GM18873 (cell line): ENCODE measurements around the gene CAVIN3.

Experiments used
- ATAC-seq: cut with Tn5 transposase; IDR thresholded peaks from one replicate; pipeline ENCODE4 v1.9.1; 2021; ENCODE audit warnings: mild to moderate bottlenecking, moderate library complexity, moderate number of reproducible peaks; ENCODE audit not compliant: unreplicated experiment, low FRiP score

Gene CAVIN3

GRCh38 chr11:6320411-6321155 is at the start of gene CAVIN3:
TSS of gene CAVIN3 (minus strand) at chr11:6320501. CDS start at chr11:6320476, 25 bp downstream.
- ATAC-seq = peak; percentile 79

GRCh38 chr11:6365659-6366058 is 45.4 kb upstream of the CAVIN3 start:
- no peak for ATAC-seq

GRCh38 chr11:6362873-6363678 is 42.8 kb upstream of the CAVIN3 start:
- ATAC-seq = peak; percentile 52

- no peak for ATAC-seq
Observed at GRCh38 chr11:6362185-6362872, 42.0 kb upstream of the CAVIN3 start.

- no peak for ATAC-seq
Observed at GRCh38 chr11:6360183-6360582, 39.9 kb upstream of the CAVIN3 start.

- ATAC-seq = no peak
Observed at GRCh38 chr11:6357222-6357621, 36.9 kb upstream of the CAVIN3 start.

GRCh38 chr11:6356503-6357055 is 36.3 kb upstream of the CAVIN3 start:
- ATAC-seq = no peak

- no peak for ATAC-seq
Observed at GRCh38 chr11:6354651-6355485, 34.6 kb upstream of the CAVIN3 start.

GRCh38 chr11:6353367-6353987 is 33.2 kb upstream of the CAVIN3 start:
- ATAC-seq = peak; percentile 70

- no peak for ATAC-seq
Observed at GRCh38 chr11:6351782-6352382, 31.6 kb upstream of the CAVIN3 start.

- no peak for ATAC-seq
Observed at GRCh38 chr11:6350486-6350885, 30.2 kb upstream of the CAVIN3 start.

GRCh38 chr11:6350043-6350442 is 29.7 kb upstream of the CAVIN3 start:
- no peak for ATAC-seq

GRCh38 chr11:6345366-6345765 is 25.1 kb upstream of the CAVIN3 start:
- no peak for ATAC-seq

GRCh38 chr11:6336293-6336692 is 16.0 kb upstream of the CAVIN3 start:
- no peak for ATAC-seq

GRCh38 chr11:6334806-6335205 is 14.5 kb upstream of the CAVIN3 start:
- no peak for ATAC-seq

- no peak for ATAC-seq
Observed at GRCh38 chr11:6333095-6333494, 12.8 kb upstream of the CAVIN3 start.

GRCh38 chr11:6332066-6332465 is 11.8 kb upstream of the CAVIN3 start:
- ATAC-seq = no peak

GRCh38 chr11:6328321-6328720 is 8.0 kb upstream of the CAVIN3 start:
- no peak for ATAC-seq

- no peak for ATAC-seq
Observed at GRCh38 chr11:6327806-6328205, 7.5 kb upstream of the CAVIN3 start.
